HG03025 (cell line): ENCODE results near the gene TMIGD2.
"Not testable (repeated sequence)": the region's sequence is repeated elsewhere in the genome, so short reads cannot be mapped to it uniquely, and the experiment has no call there.

Experiments used
- ATAC-seq: cut with Tn5 transposase; IDR thresholded peaks from one replicate; pipeline ENCODE4 v1.9.1; 2021; ENCODE audit warnings: mild to moderate bottlenecking, moderate library complexity; ENCODE audit not compliant: unreplicated experiment, low FRiP score

TMIGD2 gene

DNA sequence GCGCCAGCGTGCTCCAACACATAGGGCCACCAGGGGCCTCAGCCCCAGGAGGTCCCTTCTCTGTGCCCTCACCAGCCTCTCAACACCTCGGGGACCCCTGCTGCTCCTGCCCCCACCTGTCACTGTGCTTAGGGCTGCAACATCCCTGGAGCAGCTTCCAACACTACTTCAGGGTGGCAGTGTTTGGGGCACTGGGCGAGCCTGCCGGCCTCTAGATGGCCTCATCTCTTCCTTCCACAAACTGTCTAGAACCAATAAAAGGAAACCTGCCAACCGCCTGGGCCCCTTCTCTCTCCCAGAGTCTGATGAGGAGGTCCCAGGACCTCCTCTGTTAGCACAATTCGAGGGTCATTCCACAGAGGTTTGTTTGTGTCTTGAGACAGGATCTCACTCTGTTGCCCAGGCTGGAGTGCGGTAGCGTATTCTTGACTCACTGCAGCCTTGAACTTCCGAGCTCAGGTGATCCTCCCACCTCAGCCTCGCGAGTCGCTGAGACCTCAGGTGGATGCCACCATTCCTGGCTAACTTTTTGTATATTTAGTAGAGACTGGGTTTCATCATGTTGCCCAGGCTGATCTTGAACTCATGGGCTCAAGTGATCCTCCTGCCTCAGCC, 33.3 kb downstream of the TMIGD2 start:
- no peak for ATAC-seq

DNA sequence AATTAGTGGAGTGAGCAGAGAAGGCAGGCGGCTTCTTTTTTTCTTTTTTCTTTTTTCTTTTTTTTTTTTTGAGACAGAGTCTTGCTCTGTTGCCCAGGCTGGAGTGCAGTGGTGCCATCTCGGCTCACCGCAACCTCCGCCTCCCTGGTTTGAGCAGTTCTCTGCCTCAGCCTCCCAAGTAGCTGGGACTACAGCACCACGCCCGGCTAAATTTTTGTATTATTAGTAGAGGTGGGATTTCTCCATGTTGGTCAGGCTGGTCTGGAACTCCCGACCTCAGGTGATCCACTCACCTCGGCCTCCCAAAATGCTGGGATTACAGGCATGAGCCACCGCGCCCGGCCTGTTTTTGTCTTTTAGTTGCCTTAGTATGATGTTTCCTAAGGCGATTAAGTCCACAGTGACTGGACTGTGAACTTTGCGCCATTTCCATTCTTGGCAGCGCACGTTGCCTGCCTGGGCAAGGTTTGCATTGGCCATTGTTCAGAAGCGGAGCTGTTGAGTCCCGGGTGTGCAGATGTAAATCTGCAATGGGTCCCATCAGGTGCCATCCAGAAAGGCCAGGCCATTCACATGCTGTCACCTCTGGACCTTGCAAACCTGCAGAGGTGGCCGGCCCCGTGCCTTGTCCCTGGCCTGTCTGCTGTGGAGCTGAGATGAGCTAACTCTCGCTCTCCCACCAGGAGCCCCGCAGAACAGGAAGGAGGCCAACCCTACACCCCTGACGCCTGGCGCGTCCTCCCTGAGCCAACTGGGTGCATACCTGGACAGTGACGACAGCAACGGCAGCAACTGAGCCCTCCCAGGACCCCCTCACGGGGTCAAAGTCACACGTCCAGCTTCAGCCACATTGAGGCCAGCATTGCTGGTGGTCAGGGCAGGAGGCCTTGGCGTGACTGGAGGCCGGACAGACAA, 34.0 kb downstream of the TMIGD2 start:
- no peak for ATAC-seq

DNA sequence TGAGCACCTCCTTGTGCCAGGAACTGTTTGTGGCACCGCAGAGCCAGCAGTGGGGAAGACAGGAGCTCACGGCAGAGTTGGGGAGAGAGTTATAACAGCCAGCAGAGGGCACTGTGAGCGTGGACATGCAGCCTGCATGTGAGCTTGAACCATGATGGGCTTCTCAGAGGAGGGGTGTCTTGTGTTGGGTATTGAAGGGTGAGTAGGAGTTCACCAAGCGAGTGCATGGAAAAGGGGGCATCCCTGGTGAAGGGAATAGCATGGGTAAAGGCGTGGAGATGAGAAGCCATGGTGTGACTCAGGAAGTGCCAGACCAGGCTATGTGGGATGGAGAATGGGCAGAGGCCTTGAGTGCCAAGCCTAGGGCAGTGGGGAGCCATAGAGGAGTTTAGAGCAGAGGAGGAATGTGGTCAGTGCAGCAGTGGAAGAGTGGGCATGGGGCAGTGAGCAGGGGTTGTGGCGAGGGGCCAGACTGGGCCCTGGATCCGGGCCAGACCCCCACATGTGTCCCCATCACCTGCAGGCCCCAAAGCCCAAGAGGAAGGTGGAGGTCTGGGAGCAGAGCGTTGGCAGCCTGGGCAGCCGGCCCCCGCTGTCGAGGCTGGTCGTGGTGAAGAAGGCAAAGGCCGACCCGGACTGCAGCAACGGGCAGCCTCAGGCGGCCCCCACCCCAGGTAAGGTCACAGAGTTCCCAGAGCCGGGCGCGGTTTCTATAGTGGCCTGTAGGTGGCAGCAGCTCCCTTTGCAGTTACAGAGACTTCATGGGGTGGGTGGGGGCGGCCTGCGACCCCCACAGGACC, 34.9 kb downstream of the TMIGD2 start:
- ATAC-seq: no peak

DNA sequence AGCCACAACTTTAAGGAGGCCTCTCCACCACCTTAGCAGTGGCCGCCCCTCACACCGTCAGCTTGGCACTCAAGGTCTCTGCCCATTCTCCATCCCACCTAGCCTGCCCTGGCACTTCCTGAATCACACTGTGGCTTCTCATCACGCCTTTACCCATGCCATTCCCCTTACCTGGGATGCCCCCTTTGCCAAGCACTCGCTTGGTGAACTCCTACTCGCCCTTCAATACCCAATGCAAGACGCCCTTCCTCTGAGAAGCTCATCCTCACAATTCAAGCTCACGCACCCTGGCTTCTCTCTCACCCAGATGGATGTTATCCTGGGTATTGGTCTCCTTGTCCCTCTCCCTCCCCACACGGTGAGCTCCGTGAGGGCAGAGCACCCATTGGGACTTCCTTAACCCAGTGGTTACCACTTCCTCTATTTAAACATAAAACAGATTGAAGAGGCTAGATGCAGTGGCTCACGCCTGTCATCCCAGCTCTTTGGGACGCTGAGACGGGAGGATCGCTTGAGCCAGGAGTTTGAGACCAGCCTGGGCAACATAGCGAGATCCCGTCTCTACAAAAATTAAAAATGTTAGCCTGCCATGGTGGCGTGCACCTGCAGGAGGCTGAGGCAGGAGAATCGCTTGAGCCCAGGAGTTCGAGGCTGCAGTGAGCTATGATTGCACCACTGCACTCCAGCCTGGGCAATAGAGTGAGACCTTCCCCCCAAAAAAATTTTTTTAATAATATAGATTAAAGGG, 35.8 kb downstream of the TMIGD2 start:
- no peak for ATAC-seq

DNA sequence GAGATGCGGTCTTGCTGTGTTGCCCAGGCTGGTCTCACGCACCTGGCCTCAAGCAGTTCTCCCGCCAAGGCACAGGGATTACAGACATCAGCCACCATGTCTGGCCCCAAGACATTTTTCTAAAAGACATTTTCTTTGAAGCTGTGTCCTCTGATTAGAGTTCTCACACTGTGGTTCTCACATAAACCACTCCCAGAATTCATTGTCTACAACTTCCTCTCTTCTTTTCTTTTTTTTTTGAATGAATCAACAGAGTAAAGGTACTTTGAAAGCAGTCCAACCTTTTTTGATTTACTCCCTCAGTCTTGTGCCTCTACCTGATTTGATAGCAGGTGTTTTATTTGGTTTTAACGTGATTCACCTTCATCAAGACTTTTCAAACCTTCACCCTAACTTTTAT, 37.4 kb downstream of the TMIGD2 start:
- no peak for ATAC-seq

DNA sequence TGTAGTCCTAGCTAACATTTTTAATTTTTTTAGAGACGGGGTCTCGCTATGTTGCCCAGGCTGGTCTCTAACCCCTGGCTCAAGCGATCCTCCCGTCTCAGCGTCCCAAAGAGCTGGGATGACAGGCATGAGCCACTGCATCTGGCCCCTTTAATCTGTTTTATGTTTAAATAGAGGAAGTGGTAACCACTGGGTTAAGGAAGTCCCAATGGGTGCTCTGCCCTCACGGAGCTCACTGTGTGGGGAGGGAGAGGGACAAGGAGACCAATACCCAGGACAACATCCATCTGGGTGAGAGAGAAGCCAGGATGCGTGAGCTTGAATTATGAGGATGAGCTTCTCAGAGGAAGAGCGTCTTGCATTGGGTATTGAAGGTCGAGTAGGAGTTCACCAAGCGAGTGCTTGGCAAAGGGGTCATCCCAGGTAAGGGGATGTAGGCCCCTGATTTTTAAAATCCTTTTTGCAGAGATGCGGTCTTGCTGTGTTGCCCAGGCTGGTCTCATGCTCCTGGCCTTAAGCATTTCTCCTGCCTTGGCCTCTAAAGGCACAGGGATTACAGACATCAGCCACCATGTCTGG, 41.5 kb downstream of the TMIGD2 start:
- ATAC-seq: no peak

DNA sequence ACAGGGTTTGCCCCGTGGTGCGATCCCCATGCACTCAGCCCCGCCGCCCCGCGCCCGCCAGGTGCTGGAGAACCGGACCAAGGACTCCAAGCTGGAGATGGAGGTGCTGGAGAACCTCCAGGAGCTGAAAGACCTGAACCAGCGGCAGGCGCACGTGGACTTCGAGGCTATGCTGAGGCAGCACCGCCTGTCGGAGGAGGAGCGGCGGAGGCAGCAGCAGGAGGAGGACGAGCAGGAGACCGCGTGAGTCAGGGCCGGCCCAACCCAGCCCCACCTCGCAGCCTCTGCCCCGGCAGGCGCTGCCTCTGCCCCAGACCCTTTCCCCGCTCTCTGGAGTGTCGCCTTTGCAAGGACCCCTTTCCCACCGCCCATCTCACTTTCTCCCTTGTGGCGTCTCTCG, 44.0 kb downstream of the TMIGD2 start:
- ATAC-seq: no peak

DNA sequence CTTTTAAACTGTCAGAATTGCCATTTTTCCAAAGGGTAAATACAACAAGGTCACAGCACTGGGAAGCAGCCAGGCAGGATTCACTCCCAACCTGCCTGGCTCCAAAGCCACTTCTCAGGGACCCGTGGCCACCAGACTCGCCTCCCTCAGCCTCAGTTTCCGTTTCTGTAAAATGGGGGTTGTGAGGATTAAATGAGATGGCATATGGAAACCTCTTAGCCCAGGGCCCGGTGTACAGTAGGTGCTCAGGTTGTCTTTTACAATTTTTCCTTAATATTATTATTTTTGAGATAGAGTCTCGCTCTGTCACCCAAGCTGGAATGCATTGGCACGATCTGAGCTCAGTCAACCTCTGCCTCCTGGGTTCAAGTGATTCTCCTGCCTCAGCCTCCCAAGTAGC, 45.2 kb downstream of the TMIGD2 start:
- ATAC-seq: no peak

DNA sequence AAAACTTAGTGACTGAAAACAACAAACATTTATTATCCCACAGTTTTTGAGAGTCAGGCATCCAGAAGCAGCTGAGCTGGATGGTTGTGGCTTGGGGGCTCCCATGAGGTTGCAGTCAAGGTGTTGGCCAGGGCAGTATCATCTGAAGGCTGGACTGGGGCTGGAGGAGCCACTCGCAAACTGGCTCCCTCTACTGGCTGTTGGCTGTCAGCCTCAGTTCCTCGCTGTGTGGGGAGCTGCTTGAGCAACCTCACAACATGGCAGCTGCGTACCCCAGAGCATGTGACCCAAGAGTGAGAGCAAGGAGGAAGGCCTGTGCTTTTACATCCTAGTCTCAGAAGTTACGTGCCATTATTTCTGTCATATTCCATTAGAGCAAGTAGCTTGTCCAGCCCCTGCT, 45.6 kb downstream of the TMIGD2 start:
- ATAC-seq: no peak

DNA sequence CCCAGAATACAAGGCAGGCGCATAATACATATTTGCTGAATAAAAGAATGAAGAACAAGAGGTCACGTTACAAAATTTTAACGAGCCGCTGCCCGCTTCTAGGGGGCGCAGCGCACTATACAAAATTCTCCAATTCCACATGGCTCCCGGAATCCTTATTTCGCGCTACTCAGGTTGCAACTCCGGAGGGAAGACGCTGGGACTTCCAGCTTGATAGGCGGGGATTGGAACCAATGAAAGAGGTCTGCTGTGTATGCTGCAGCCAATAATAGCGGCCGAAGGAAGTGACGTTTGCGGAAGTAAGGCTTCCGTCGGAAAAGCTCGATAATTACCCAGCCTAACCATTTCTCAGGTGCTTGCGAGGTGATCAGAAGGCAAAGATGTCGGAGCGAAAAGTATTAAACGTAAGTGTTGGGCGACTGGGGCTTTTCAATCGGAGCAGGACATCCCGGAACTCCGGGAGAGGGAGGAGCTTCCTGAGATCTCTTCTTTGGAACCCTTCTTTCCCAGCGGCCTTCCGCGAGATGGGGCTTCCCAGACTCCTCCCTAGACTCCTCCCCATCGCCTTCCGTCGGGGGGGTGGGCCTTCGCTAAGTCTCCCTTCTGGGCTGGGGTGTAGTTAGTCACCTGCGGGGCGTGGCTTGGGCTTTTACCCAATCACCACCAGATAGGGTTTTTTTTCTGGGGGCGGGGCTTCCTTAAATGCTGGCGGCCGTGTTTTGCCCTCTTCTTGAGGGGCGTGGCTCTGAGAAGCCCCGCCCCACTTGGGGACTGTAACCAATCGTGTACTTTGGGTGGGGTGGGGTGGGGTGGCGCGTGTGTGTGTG, 55.2 kb downstream of the TMIGD2 start, which contains the start of gene YJU2:
TSS of gene YJU2 (plus strand) at position 314 of the 827 bp plus-strand sequence. CDS start at position 381, 67 bp downstream.
- peak; percentile 83 for ATAC-seq

DNA sequence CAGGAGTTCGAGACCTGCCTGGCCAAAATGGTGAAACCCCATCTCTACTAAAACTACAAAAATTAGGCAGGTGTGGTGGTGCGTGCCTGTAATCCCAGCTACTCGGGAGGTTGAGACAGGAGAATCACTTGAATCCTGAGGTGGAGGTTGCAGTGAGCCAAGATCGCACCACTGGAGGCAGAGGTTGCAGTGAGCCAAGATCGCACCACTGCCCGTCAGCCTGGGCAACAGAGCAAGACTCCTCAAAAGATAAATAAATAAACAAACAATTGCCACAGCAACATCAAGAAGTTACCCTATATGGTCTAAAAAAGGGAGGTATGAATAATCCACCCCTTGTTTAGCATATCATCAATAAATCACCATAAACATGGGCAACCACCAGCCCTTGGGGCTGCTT, 56.3 kb downstream of the TMIGD2 start:
- ATAC-seq: not testable (repeated sequence)
